Central memory CD8-positive, alpha-beta T cell (primary cell): ENCODE data around the gene PRKCE.

Source experiments
- ATAC-seq: fragments of 150-1000 bp; cut with Tn5 transposase; replicated peaks from 2 replicates; pipeline ENCODE4 v1.10.0; 2022; ENCODE audit warnings: mild to moderate bottlenecking, moderate FRiP score, moderate number of reproducible peaks; ENCODE audit not compliant: poor library complexity, severe bottlenecking; ENCODE audit errors: extremely low read depth
- DNase-seq, 2 donors: peaks; one replicate each; pipeline ENCODE4 v3.0.0; 2021; ENCODE audit warnings: low spot score in 2 of 2
- H3K27ac Mint-ChIP-seq: one replicate; pipeline ENCODE4 v1.8.0; 2022; ENCODE audit warnings: low read depth, mild to moderate bottlenecking, moderate library complexity, mixed read lengths
- H3K27me3 Mint-ChIP-seq: one replicate; pipeline ENCODE4 v1.8.0; 2022; ENCODE audit warnings: mixed read lengths
- H3K36me3 Mint-ChIP-seq: one replicate; pipeline ENCODE4 v1.8.0; 2022; ENCODE audit warnings: mild to moderate bottlenecking, moderate library complexity, mixed read lengths; ENCODE audit not compliant: insufficient read depth
- H3K4me1 Mint-ChIP-seq: one replicate; pipeline ENCODE4 v1.8.0; 2022; ENCODE audit warnings: mixed read lengths
- H3K4me3 Mint-ChIP-seq: one replicate; pipeline ENCODE4 v1.8.0; 2022; ENCODE audit warnings: mild to moderate bottlenecking, moderate library complexity, mixed read lengths
- H3K9me3 Mint-ChIP-seq: one replicate; pipeline ENCODE4 v1.8.0; 2022; ENCODE audit warnings: mixed read lengths

PRKCE gene

GRCh38 chr2:46227674-46228289 is 576.3 kb downstream of the PRKCE start:
- no peaks in the 10 kb centered on the region for H3K27me3 Mint-ChIP-seq
- H3K27ac Mint-ChIP-seq: no peak overlapping the region
- peaks cover 1% of the 10 kb centered on the region for H3K36me3 Mint-ChIP-seq
- no peaks in the 10 kb centered on the region for H3K9me3 Mint-ChIP-seq
- H3K4me3 Mint-ChIP-seq: no peak overlapping the region
- DNase-seq (no peak), ATAC-seq (no peak)
- peaks cover 41% of the 10 kb centered on the region for H3K4me1 Mint-ChIP-seq

GRCh38 chr2:46229134-46230063 is 577.9 kb downstream of the PRKCE start:
- no peaks in the 10 kb centered on the region for H3K27me3 Mint-ChIP-seq
- no peaks in the 10 kb centered on the region for H3K9me3 Mint-ChIP-seq
- peak overlapping the region; percentile 21 for H3K4me3 Mint-ChIP-seq
- peak; percentile 83 for ATAC-seq
- H3K4me1 Mint-ChIP-seq: peaks cover 26% of the 10 kb centered on the region
- H3K27ac Mint-ChIP-seq: peak overlapping the region; percentile 79
- peaks cover 1% of the 10 kb centered on the region for H3K36me3 Mint-ChIP-seq
- peak in 1 of 2 donors; percentile 28 for DNase-seq

DNA sequence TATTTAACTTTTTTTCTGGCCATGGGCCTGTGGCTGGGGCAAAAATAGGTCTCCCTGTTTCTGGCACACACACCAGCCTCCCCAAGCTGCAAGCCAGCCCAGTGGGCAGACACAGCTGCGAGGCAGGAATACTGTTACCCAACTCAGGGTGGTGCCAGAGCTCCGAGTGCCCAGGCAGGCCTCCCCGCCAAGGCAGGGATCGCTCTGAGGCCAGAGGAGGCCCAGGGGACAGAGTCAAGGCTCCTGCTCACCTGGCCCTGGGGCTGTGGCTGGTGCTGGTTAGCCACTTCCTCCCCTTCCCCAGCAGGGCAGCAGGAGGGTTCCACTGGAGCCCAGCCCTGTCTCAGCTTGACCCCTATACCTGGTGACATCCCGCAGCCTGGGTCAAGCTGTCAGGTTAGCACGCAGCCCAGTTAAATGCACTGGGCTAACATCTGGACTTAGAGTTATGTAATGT is 578.7 kb downstream of the PRKCE start:
- H3K27ac Mint-ChIP-seq: peak overlapping the region; percentile 79
- ATAC-seq (peak; percentile 42), DNase-seq (no peak)
- H3K36me3 Mint-ChIP-seq: peaks cover 1% of the 10 kb centered on the region
- H3K27me3 Mint-ChIP-seq: no peaks in the 10 kb centered on the region
- H3K4me1 Mint-ChIP-seq: peaks cover 19% of the 10 kb centered on the region
- H3K4me3 Mint-ChIP-seq: peak overlapping the region; percentile 21
- H3K9me3 Mint-ChIP-seq: no peaks in the 10 kb centered on the region

- Mint-ChIP-seq H3K27me3 (no peaks in the 10 kb centered on the region), H3K4me3 (no peak overlapping the region), H3K27ac (peak overlapping the region; percentile 79), H3K36me3 (peaks cover 1% of the 10 kb centered on the region), H3K9me3 (no peaks in the 10 kb centered on the region), H3K4me1 (peaks cover 18% of the 10 kb centered on the region)
- ATAC-seq (no peak), DNase-seq (no peak)
Observed at GRCh38 chr2:46230677-46231425, 579.4 kb downstream of the PRKCE start.

- peaks cover 1% of the 10 kb centered on the region for H3K36me3 Mint-ChIP-seq
- no peaks in the 10 kb centered on the region for H3K9me3 Mint-ChIP-seq
- H3K4me3 Mint-ChIP-seq: no peak overlapping the region
- H3K27ac Mint-ChIP-seq: no peak overlapping the region
- DNase-seq: no peak
- ATAC-seq: no peak
- no peaks in the 10 kb centered on the region for H3K27me3 Mint-ChIP-seq
- H3K4me1 Mint-ChIP-seq: peaks cover 25% of the 10 kb centered on the region
Observed at GRCh38 chr2:46231721-46232120, 580.2 kb downstream of the PRKCE start.

- Mint-ChIP-seq H3K36me3 (peaks cover 1% of the 10 kb centered on the region), H3K4me1 (peaks cover 34% of the 10 kb centered on the region)
Observed at GRCh38 chr2:46232860-46233259, 581.4 kb downstream of the PRKCE start.

DNA sequence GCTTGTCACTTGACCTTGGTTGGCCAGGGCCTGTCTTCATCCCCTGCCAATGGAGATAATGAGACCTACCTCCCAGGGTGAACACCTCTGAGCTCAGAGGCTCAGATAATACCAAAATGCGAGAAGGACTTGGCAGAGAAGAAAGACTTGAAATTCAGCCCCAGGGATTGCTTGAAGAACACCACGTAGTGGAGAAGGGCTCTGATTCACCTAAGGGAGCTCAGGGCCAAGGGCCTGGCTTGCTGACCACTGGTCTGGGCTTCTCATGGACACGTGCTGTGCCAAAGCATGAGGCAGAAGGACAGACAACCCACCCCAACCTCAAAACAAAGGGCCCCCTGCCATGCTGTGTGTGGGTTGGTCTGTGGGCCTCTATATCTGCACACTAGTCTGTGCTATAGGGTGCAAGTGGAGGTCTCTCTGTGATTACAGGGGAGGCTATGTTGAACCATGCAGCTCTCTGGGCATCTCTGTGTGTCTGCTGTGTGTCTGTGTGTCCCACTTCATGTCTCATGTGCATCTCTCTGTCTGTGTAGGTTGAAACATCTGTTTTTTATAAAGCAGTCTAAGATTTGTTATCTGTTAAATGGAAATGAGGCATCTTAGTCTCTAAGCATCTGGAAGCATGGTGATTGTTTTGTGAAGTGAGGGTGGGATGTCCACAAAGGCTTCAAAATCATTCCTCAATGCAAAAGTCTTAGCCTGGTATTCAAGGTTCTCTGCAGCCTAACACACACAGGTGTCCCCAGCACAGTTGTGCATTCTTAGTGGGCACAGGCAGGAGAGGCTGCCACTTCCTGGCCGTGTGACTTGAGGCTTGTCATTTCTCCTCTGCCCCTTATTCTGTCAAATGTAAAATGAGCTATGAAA is 584.8 kb downstream of the PRKCE start:
- no peak overlapping the region for H3K27ac Mint-ChIP-seq
- DNase-seq (no peak), ATAC-seq (no peak)
- no peak overlapping the region for H3K4me3 Mint-ChIP-seq
- peaks cover 33% of the 10 kb centered on the region for H3K4me1 Mint-ChIP-seq
- H3K36me3 Mint-ChIP-seq: no peaks in the 10 kb centered on the region
- no peaks in the 10 kb centered on the region for H3K27me3 Mint-ChIP-seq
- no peaks in the 10 kb centered on the region for H3K9me3 Mint-ChIP-seq

More at GRCh38 chr2:46232860-46233259, 581.4 kb downstream of the PRKCE start:
- Mint-ChIP-seq H3K9me3 (no peaks in the 10 kb centered on the region), H3K4me3 (no peak overlapping the region), H3K27me3 (no peaks in the 10 kb centered on the region), H3K27ac (no peak overlapping the region)
- ATAC-seq (no peak), DNase-seq (no peak)

DNA sequence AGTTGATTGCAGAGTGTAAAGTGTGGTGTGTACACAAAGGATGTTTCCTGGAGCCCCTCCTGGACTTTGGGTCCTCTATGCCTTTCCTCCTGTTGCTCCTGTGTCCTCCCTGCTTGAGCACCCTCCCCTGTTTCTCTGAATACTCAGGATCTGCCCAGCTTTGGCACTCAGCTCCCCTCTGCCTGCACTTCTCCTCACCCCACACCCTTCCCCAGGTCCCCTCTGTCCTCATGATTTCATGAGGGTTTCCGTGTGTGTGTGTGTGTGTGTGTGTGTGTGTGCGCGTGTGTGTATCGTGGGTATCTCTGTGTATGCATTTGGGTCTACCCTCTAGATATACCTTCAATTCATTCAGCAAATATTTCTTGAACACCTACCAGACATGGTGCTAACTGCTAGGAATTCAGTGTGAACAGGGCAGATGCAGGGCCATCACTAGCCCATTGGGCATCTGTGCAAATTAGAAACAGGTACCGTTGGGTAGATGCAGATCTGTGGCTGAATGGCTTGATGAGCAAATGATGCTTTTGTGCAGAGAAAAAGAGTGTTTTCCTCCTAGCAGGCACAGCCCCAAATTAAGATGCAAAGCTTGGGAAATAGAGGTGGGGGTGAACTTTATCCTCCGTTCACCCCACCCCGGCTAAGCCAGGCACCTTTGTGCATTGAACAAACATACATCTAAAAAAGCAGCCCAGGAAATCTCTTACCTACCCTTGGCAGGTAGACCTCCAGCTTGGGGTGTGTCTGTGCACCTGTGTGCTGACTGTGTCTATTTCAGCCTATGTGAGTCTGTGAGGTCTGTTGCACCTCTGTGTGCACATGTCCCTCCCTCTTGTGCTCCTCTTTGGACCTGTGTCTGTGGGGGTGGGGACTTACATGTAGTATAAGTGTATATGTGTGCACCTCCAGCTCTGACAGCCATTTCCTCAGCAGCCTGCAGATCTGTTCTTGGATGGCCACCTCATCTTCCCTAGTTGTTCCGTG is 585.7 kb downstream of the PRKCE start:
- Mint-ChIP-seq H3K27ac (no peak overlapping the region), H3K4me1 (peaks cover 33% of the 10 kb centered on the region), H3K9me3 (no peaks in the 10 kb centered on the region), H3K27me3 (no peaks in the 10 kb centered on the region), H3K36me3 (no peaks in the 10 kb centered on the region), H3K4me3 (no peak overlapping the region)
- ATAC-seq: no peak
- no peak for DNase-seq
